ENCODE results near the gene TPCN1.

TPCN1 gene

GRCh38 chr12:113249546-113249945 is 28.3 kb downstream of the TPCN1 start:
- in situ Hi-C loops (cut with MboI; ENCODE audit: low pct_unique_long_range_greater_than_20kb, low sequenced_read_pairs): no loop called here
- DNase-seq: no peak

GRCh38 chr12:113250045-113250444 is 28.8 kb downstream of the TPCN1 start:
- DNase-seq: no peak
- in situ Hi-C loops (cut with MboI; ENCODE audit: low pct_unique_long_range_greater_than_20kb, low sequenced_read_pairs): no loop called here

GRCh38 chr12:113251404-113252070 is 30.3 kb downstream of the TPCN1 start:
- DNase-seq: no peak
- in situ Hi-C loops (cut with MboI; ENCODE audit: low pct_unique_long_range_greater_than_20kb, low sequenced_read_pairs): no loop called here

- in situ Hi-C loops (cut with MboI; ENCODE audit: low pct_unique_long_range_greater_than_20kb, low sequenced_read_pairs): no loop called here
- no peak for DNase-seq
These were observed 31.2 kb downstream of the TPCN1 start for GRCh38 chr12:113252494-113252893.

GRCh38 chr12:113253532-113254285 is 32.4 kb downstream of the TPCN1 start:
- DNase-seq: no peak
- in situ Hi-C loops (cut with MboI; ENCODE audit: low pct_unique_long_range_greater_than_20kb, low sequenced_read_pairs): no loop called here

- in situ Hi-C loops (cut with MboI; ENCODE audit: low pct_unique_long_range_greater_than_20kb, low sequenced_read_pairs): no loop called here
- DNase-seq: no peak
These were observed 33.0 kb downstream of the TPCN1 start for GRCh38 chr12:113254298-113254697.

- in situ Hi-C loops (cut with MboI; ENCODE audit: low pct_unique_long_range_greater_than_20kb, low sequenced_read_pairs): no loop called here
- no peak for DNase-seq
These were observed 36.3 kb downstream of the TPCN1 start for GRCh38 chr12:113257564-113257963.

GRCh38 chr12:113260127-113260526 is 38.9 kb downstream of the TPCN1 start:
- no peak for DNase-seq
- in situ Hi-C loops (cut with MboI; ENCODE audit: low pct_unique_long_range_greater_than_20kb, low sequenced_read_pairs): no loop called here

- DNase-seq: no peak
- in situ Hi-C loops (cut with MboI; ENCODE audit: low pct_unique_long_range_greater_than_20kb, low sequenced_read_pairs): no loop called here
These were observed 39.5 kb downstream of the TPCN1 start for GRCh38 chr12:113260636-113261300.

GRCh38 chr12:113261847-113262470 is 40.7 kb downstream of the TPCN1 start:
- in situ Hi-C loops (cut with MboI; ENCODE audit: low pct_unique_long_range_greater_than_20kb, low sequenced_read_pairs): no loop called here
- peak; percentile 62 for DNase-seq

GRCh38 chr12:113262710-113263109 is 41.4 kb downstream of the TPCN1 start:
- DNase-seq: no peak
- in situ Hi-C loops (cut with MboI; ENCODE audit: low pct_unique_long_range_greater_than_20kb, low sequenced_read_pairs): no loop called here

GRCh38 chr12:113263431-113263963 is 42.2 kb downstream of the TPCN1 start:
- in situ Hi-C loops (cut with MboI; ENCODE audit: low pct_unique_long_range_greater_than_20kb, low sequenced_read_pairs): no loop called here
- DNase-seq: no peak

- DNase-seq: no peak
These were observed 45.0 kb downstream of the TPCN1 start for GRCh38 chr12:113266106-113266895.

GRCh38 chr12:113267621-113268020 is 46.4 kb downstream of the TPCN1 start:
- in situ Hi-C loops (cut with MboI; ENCODE audit: low pct_unique_long_range_greater_than_20kb, low sequenced_read_pairs): no loop called here
- no peak for DNase-seq

More at GRCh38 chr12:113266106-113266895, 45.0 kb downstream of the TPCN1 start:
- in situ Hi-C loops (cut with MboI; ENCODE audit: low pct_unique_long_range_greater_than_20kb, low sequenced_read_pairs): no loop called here

GRCh38 chr12:113268136-113268535 is 46.9 kb downstream of the TPCN1 start:
- no peak for DNase-seq
- in situ Hi-C loops (cut with MboI; ENCODE audit: low pct_unique_long_range_greater_than_20kb, low sequenced_read_pairs): no loop called here

- in situ Hi-C loops (cut with MboI; ENCODE audit: low pct_unique_long_range_greater_than_20kb, low sequenced_read_pairs): no loop called here
- DNase-seq: no peak
These were observed 47.4 kb downstream of the TPCN1 start for GRCh38 chr12:113268621-113269020.

GRCh38 chr12:113269257-113269943 is 48.1 kb downstream of the TPCN1 start:
- no peak for DNase-seq
- in situ Hi-C loops (cut with MboI; ENCODE audit: low pct_unique_long_range_greater_than_20kb, low sequenced_read_pairs): no loop called here

GRCh38 chr12:113270709-113271009 is 49.4 kb downstream of the TPCN1 start:
- in situ Hi-C loops (cut with MboI; ENCODE audit: low pct_unique_long_range_greater_than_20kb, low sequenced_read_pairs): no loop called here
- DNase-seq: no peak

Data from KBM-7 (cell line).